IMR-90 (cell line): Measurements from ENCODE around the gene IGF2R. TPM values are rescaled to one million over a fixed set of nuclear protein-coding genes. Genes with fewer than 3 reads are reported as not detected.

Experiments used
- ATAC-seq: fragments of 200-7000 bp; cut with Tn5 transposase; 2 replicates; pipeline ENCODE4 v1.9.1; 2020; ENCODE audit warnings: low read depth, mild to moderate bottlenecking, moderate library complexity
- BruUV-seq: library from RNA; stranded (reverse); fragments of 400-500 nt; replicated peaks from 2 replicates; lab custom pipeline; 2021; lab: Mats Ljungman, UMichigan
- CTCF ChIA-PET: fragments of 300-600 bp; formaldehyde crosslinking; extraction: SDS; loops from one replicate; lab custom pipeline; 2021; ENCODE audit warnings: antibody characterized with exemption; lab: Yijun Ruan, JAX
- POLR2A ChIA-PET: fragments of 300-600 bp; sonication (Branson Sonifier 250); formaldehyde crosslinking; loops from one replicate; lab custom pipeline; 2022; ENCODE audit warnings: antibody characterized with exemption; ENCODE audit not compliant: unreplicated experiment; lab: Charles Lee
- DNase-seq: peaks from one replicate; pipeline ENCODE4 v3.0.0; 2013
- H2AFZ ChIP-seq: replicated peaks from 2 replicates; pipeline ENCODE3; 2013; ENCODE audit warnings: low read length, mild to moderate bottlenecking; ENCODE audit not compliant: poor library complexity
- H2AK5ac ChIP-seq: 2 replicates; pipeline ENCODE4 v1.6.1; 2013; ENCODE audit warnings: low read depth, low read length, inconsistent platforms
- H2AK9ac ChIP-seq: replicated peaks from 2 replicates; pipeline ENCODE3; 2013; ENCODE audit warnings: mild to moderate bottlenecking, low read depth, low read length, moderate library complexity; ENCODE audit not compliant: poor library complexity
- H2BK120ac ChIP-seq: 2 replicates; pipeline ENCODE4 v1.6.1; 2013; ENCODE audit warnings: low read depth, low read length, inconsistent platforms
- H2BK15ac ChIP-seq: 3 replicates; pipeline ENCODE4 v1.6.1; 2013; ENCODE audit warnings: low read depth, low read length, inconsistent platforms
- H2BK20ac ChIP-seq: 2 replicates; pipeline ENCODE4 v1.6.1; 2013; ENCODE audit warnings: low read depth, mild to moderate bottlenecking, inconsistent platforms, low read length, moderate library complexity
- H2BK5ac ChIP-seq: 2 replicates; pipeline ENCODE4 v1.6.1; 2013; ENCODE audit warnings: mild to moderate bottlenecking, low read depth, low read length, inconsistent platforms; ENCODE audit not compliant: poor library complexity, severe bottlenecking
- H3K14ac ChIP-seq: replicated peaks from 2 replicates; pipeline ENCODE4 v1.6.1; 2013; ENCODE audit warnings: low read depth, low read length, inconsistent platforms
- H3K18ac ChIP-seq: 2 replicates; pipeline ENCODE4 v1.6.1; 2013; ENCODE audit warnings: low read depth, low read length, control low read depth
- H3K23ac ChIP-seq: 2 replicates; pipeline ENCODE4 v1.6.1; 2013; ENCODE audit warnings: low read depth, low read length, inconsistent platforms
- H3K27ac ChIP-seq: 2 replicates; pipeline ENCODE4 v1.5.1; 2013; ENCODE audit warnings: mild to moderate bottlenecking, control low read depth, low read length; ENCODE audit not compliant: insufficient read depth
- H3K27me3 ChIP-seq: 2 replicates; pipeline ENCODE4 v1.6.1; 2013; ENCODE audit warnings: low read length; ENCODE audit not compliant: control insufficient read depth, insufficient read depth
- H3K36me3 ChIP-seq: 2 replicates; pipeline ENCODE4 v1.6.1; 2013; ENCODE audit warnings: low read length, mixed read lengths; ENCODE audit not compliant: control insufficient read depth, insufficient read depth
- H3K4ac ChIP-seq: 2 replicates; pipeline ENCODE4 v1.6.1; 2013; ENCODE audit warnings: low read depth, low read length, inconsistent platforms
- H3K4me1 ChIP-seq: 2 replicates; pipeline ENCODE4 v1.6.1; 2013; ENCODE audit warnings: low read length, mixed read lengths; ENCODE audit not compliant: control insufficient read depth, insufficient read depth
- H3K4me2 ChIP-seq: 2 replicates; pipeline ENCODE4 v1.6.1; 2013; ENCODE audit warnings: low read depth, mild to moderate bottlenecking, control low read depth, low read length, moderate library complexity
- H3K4me3 ChIP-seq: 2 replicates; pipeline ENCODE4 v1.5.1; 2013; ENCODE audit warnings: low read depth, mild to moderate bottlenecking, control low read depth, low read length, moderate library complexity; ENCODE audit not compliant: insufficient read depth
- H3K56ac ChIP-seq: 2 replicates; pipeline ENCODE4 v1.6.1; 2013; ENCODE audit warnings: low read length, inconsistent platforms; ENCODE audit not compliant: insufficient read depth; ENCODE audit errors: extremely low read depth
- H3K79me1 ChIP-seq, 2 experiments: 2 replicates each; pipeline ENCODE4 v1.6.1; 2013; ENCODE audit warnings: low read length in 2 of 2, inconsistent platforms in 1 of 2, low read depth in 1 of 2
- H3K9ac ChIP-seq: 2 replicates; pipeline ENCODE4 v1.6.1; 2013; ENCODE audit warnings: low read depth, low read length, control low read depth
- H3K9me1 ChIP-seq: 2 replicates; pipeline ENCODE4 v1.6.1; 2013; ENCODE audit warnings: low read length, inconsistent platforms; ENCODE audit not compliant: insufficient read depth
- H3K9me3 ChIP-seq: 2 replicates; pipeline ENCODE4 v1.6.1; 2013; ENCODE audit warnings: low read length; ENCODE audit not compliant: control insufficient read depth, insufficient read depth
- H4K20me1 ChIP-seq: 2 replicates; pipeline ENCODE4 v1.6.1; 2013; ENCODE audit warnings: low read length, inconsistent platforms; ENCODE audit not compliant: insufficient read depth
- H4K5ac ChIP-seq: 2 replicates; pipeline ENCODE4 v1.6.1; 2013; ENCODE audit warnings: mild to moderate bottlenecking, low read depth, low read length, control low read depth
- H4K8ac ChIP-seq, 2 experiments: 2 replicates each; pipeline ENCODE4 v1.6.1; 2013; ENCODE audit warnings: low read depth in 2 of 2, low read length in 2 of 2, control low read depth in 1 of 2, inconsistent platforms in 1 of 2
- H4K91ac ChIP-seq: 2 replicates; pipeline ENCODE4 v1.6.1; 2013; ENCODE audit warnings: low read depth, low read length, inconsistent platforms; ENCODE audit not compliant: insufficient read depth
- CHD1 ChIP-seq: IDR thresholded peaks from 2 replicates; pipeline ENCODE4 v1.6.1; 2012; ENCODE audit warnings: low read depth, low read length, improper control_type of control experiment
- MXI1 ChIP-seq: IDR thresholded peaks from 2 replicates; pipeline ENCODE4 v1.6.1; 2012; ENCODE audit warnings: low read depth, mild to moderate bottlenecking, low read length, moderate library complexity, borderline replicate concordance
- RAD21 ChIP-seq: IDR thresholded peaks from 2 replicates; pipeline ENCODE4 v1.6.1; 2012; ENCODE audit warnings: low read length, improper control_type of control experiment
- SMC3 ChIP-seq: fragments of 150-350 bp; IDR thresholded peaks from 2 replicates; pipeline ENCODE4 v1.6.1; 2016; ENCODE audit warnings: low read depth, mild to moderate bottlenecking, antibody characterized with exemption, low read length, moderate library complexity
- WGBS, 2 experiments: methylation state at CpG; one replicate each; pipeline versions ENCODE4 v1.1.5 to v1.1.7; 2013; ENCODE audit warnings: missing lambda C conversion rate in 2 of 2; ENCODE audit not compliant: insufficient read length in 1 of 2; ENCODE audit errors: extremely low coverage in 2 of 2; 5-methylcytosine and 5-hydroxymethylcytosine counted together
- dilution Hi-C: fragments of 300-500 bp; cut with HindIII; formaldehyde crosslinking; loops from one replicate; pipeline ENCODE4 v1.14.3; 2018; ENCODE audit warnings: low sequenced_read_pairs; ENCODE audit not compliant: unreplicated experiment
- in situ Hi-C: fragments of 300-500 bp; cut with MboI; formaldehyde crosslinking; loops from 3 replicates; pipeline ENCODE4 v1.14.3; 2019; ENCODE audit warnings: low sequenced_read_pairs, inconsistent platforms, mixed read lengths
- intact Hi-C: fragments of 100-400 bp; cut with micrococcal nuclease; formaldehyde crosslinking; loops from 2 replicates; pipeline ENCODE4 v1.10.0; 2022
- polyA plus RNA-seq, 3 experiments: library from polyadenylated mRNA; depleted of rRNA; stranded (reverse); fragments of >200 nt; gene quantifications; 2 replicates each; pipeline ENCODE4 v1.2.3, GENCODE V29; 2012; ENCODE audit warnings: low replicate concordance in 1 of 3
- total RNA-seq: library from RNA; depleted of rRNA; stranded (reverse); fragments of >200 nt; gene quantifications from 2 replicates; pipeline ENCODE4 v1.2.3, GENCODE V29; 2012

Gene IGF2R
- total and polyA plus RNA-seq, 2 of the 4 experiments (the other 2 are of a cell fraction), result 33.2 to 41.4 TPM

DNA sequence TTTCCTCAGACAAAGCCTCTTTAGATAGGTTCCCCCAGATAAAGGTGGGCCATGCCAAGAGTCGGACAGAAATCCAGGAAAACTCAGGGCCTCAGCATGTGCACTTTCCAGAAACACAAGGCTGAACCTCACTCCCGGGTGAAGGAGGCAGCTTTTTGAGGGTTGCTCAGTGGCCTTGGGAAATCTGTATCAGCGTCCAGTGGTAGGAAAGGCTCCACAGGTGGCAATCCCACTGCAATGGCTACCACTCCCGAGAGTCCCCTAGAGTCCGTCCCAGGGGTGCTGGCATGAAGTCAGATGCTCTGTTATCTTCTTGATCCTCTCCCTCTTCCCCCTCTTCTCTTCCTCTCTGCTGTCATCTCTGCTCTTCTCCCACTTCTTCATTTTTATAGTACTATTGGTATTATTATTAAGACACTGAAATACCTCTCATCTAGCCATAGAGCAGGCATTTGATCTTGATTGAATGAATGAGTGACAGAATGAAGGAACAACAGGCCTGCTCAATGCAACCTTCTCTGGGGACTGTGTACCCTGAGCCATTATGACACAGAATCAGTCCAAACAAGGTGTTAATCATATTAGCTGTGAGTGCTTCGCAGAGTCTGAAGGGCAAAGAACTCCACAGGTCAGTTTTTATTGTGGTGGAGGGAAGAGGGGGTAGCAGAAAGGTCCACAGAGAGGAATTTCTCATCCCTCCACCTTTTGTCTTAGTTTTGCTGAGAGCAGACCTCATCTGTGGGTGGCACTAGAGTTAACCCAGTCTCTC lies 166.1 kb downstream of the IGF2R start:
- no peak overlapping the region for H3K23ac ChIP-seq

More for the DNA sequence above, 166.1 kb downstream of the IGF2R start:
- Histone ChIP-seq H2BK20ac (no peak overlapping the region), H4K91ac (no peak overlapping the region), H2AK5ac (no peak overlapping the region), H3K4me3 (no peak overlapping the region), H2BK15ac (no peak overlapping the region), H3K36me3 (no peaks in the 10 kb centered on the region), H2AFZ (no peak overlapping the region), H3K4ac (no peak overlapping the region), H3K79me1 (no peaks in the 10 kb centered on the region), H3K4me2 (no peak overlapping the region), H2BK5ac (no peak overlapping the region), H4K8ac (no peak overlapping the region), H3K9me1 (peaks cover 11% of the 10 kb centered on the region; the same call in 1 of the 2 replicates), H3K56ac (no peak overlapping the region), H4K20me1 (no peaks in the 10 kb centered on the region), H3K27me3 (no peaks in the 10 kb centered on the region), H3K9ac (no peak overlapping the region), H3K18ac (no peak overlapping the region), H2BK120ac (no peak overlapping the region), H3K9me3 (no peaks in the 10 kb centered on the region), H3K27ac (no peak overlapping the region), H4K5ac (no peak overlapping the region), H2AK9ac (no peak overlapping the region), H3K4me1 (peaks cover 15% of the 10 kb centered on the region), H3K14ac (no peak overlapping the region)
- no TSS peak for BruUV-seq
- intact Hi-C loops, result loop anchor here (5.0 kb wide), 1 partner anchor 397 kb away; no protein-coding TSS in a partner anchor
- POLR2A ChIA-PET, result no interaction called here
- in situ Hi-C loops, result no loop called here
- CTCF ChIA-PET, result no interaction called here
- dilution Hi-C loops, result no loop called here
- ATAC-seq (no peak), DNase-seq (no peak)
- TF ChIP-seq SMC3 (no peak), CHD1 (no peak), RAD21 (no peak), MXI1 (no peak)
- 80% methylated on average over 1 of the region's 6 CpGs; no CpG with 5 or more reads in 1 of the 2 experiments for WGBS, 2 experiments
